PFSK-1 (cell line): ENCODE data around the gene HRH3.

Experiments used
- FOXP2 ChIP-seq: optimal IDR thresholded peaks from 2 replicates; pipeline ENCODE3; 2011; ENCODE audit warnings: borderline replicate concordance, control low read depth, inconsistent platforms; ENCODE audit not compliant: insufficient read depth; ENCODE audit errors: extremely low read length, extremely low read depth
- POLR2AphosphoS5 ChIP-seq: IDR thresholded peaks from 2 replicates; pipeline ENCODE4 v1.6.1; 2012; ENCODE audit warnings: low read depth, mild to moderate bottlenecking, control low read depth, low read length, moderate library complexity
- REST ChIP-seq, 2 experiments: IDR thresholded peaks; 2 replicates each; pipeline versions ENCODE4 v1.6.1 to v1.8.0; 2011 to 2012; ENCODE audit warnings: low read depth in 2 of 2, low read length in 2 of 2, control low read depth in 1 of 2, inconsistent platforms in 1 of 2, mild to moderate bottlenecking in 1 of 2, moderate library complexity in 1 of 2; ENCODE audit not compliant: insufficient read depth in 1 of 2
- TAF1 ChIP-seq: IDR thresholded peaks from 2 replicates; pipeline ENCODE4 v1.6.1; 2012; ENCODE audit warnings: low read length, control low read depth, borderline replicate concordance; ENCODE audit not compliant: insufficient read depth

GRCh38 chr20:62241506-62241905 lies 21.4 kb upstream of the HRH3 start:
- TF ChIP-seq TAF1 (no peak), REST (IDR thresholded peaks at IDR 0.05; ENCODE audit: insufficient read depth in 1 of 2, low read depth in 2 of 2, low read length in 2 of 2) (no peak), FOXP2 (no peak), POLR2AphosphoS5 (no peak)
